Testis (tissue), 3 donors: ENCODE data around the gene EDC4. TPM values are rescaled to one million over a fixed set of nuclear protein-coding genes. Genes with fewer than 3 reads are reported as not detected.

Source experiments
- DNase-seq: peaks from one replicate; pipeline ENCODE4 v3.0.0-alpha.2; 2019
- H3K27ac ChIP-seq, 2 donors: fragments of 200-600 bp; sonication (generic); one replicate each; pipeline ENCODE4 v1.5.1; 2019
- H3K27me3 ChIP-seq: fragments of 200-600 bp; sonication (generic); one replicate; pipeline ENCODE4 v1.5.1; 2019
- H3K36me3 ChIP-seq: fragments of 200-600 bp; sonication (generic); one replicate; pipeline ENCODE4 v1.5.1; 2017; ENCODE audit warnings: low read depth; ENCODE audit errors: missing control alignments
- H3K4me1 ChIP-seq: fragments of 200-600 bp; sonication (generic); one replicate; pipeline ENCODE4 v1.5.1; 2019
- H3K4me3 ChIP-seq, 2 donors: fragments of 200-600 bp; sonication (generic); one replicate each; pipeline ENCODE4 v1.5.1; 2017 to 2019
- H3K9me3 ChIP-seq: fragments of 200-600 bp; sonication (generic); one replicate; pipeline ENCODE4 v1.5.1; 2017
- POLR2A ChIP-seq: fragments of 450-650 bp; IDR thresholded peaks from one replicate; pipeline ENCODE4 v1.6.1; 2017; ENCODE audit warnings: antibody characterized with exemption, mild to moderate bottlenecking, moderate library complexity
- WGBS, 2 donors: methylation state at CpG; one replicate each; pipeline ENCODE4 v1.1.5; 2018; 5-methylcytosine and 5-hydroxymethylcytosine counted together
- intact Hi-C: fragments of 100-400 bp; cut with DNase I; formaldehyde crosslinking; loops from one replicate; pipeline ENCODE4 v1.15.1; 2023; ENCODE audit warnings: low total_unique reads
- polyA plus RNA-seq: library from polyadenylated mRNA; stranded (reverse); fragments of 350-450 nt; fragmentation: Illumina TruSeq; extraction: RNeasy Lipid Tissue Mini Kit (QIAGEN cat#74804); gene quantifications from one replicate; pipeline ENCODE4 v1.2.3, GENCODE V29; 2014; ENCODE audit warnings: low read depth, low replicate concordance; ENCODE audit not compliant: insufficient read depth
- total RNA-seq, 2 donors: library from RNA; depleted of rRNA; stranded (reverse); fragments of >200 nt; gene quantifications; one replicate each; pipeline ENCODE4 v1.2.3, GENCODE V29; 2016
- TF ChIP-seq, protein P1 (sequence below), 3 experiments: fragments of 450-650 bp in 2 of 3; fragments of 200-600 bp in 1 of 3; sonication (generic) in 1 of 3; IDR thresholded peaks; one replicate each; pipeline ENCODE4 v1.5.1; 2016 to 2019; ENCODE audit warnings: antibody characterized with exemption in 3 of 3, mild to moderate bottlenecking in 2 of 3, moderate library complexity in 1 of 3

EDC4 gene
- total and polyA plus RNA-seq, 3 donors from 2014 or later: 96.7 to 107 (median 106) TPM

DNA sequence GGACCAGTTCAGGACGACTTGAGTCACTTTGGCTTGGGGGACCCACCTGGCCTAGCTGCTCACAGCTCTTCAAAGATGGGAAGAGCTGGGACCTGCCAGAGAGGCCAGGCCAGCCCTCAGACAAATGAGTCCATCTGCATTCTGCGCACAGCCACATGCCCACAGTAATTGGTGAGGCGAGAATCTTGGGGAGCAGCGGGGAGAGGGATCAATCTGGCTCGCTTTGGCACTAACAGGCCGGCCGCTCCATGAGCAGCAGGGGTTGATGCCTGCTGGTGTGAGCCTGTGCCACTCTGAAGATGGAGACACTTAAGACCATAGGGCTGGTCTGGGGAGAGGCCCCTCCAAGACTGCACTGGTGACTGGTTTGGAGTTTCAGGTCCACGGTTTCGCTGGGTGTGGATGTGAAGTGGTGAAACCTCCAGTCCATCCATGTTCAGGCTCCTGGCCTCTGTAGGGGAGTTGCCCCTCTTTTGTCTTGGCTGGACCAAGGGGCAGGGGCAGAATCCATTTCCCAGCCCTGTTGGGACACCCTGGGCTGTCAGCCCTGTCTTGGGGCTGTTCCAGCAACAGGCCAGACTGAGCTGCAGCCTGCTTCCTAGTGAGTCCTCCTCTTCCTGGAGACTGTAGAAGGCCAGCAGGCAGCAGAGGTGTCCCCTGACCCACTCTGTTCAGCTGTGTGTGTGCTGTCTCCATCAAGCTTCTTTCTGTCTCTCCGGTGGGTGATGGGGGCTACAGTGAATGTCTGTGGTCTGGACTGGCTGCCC, 51.5 kb downstream of the EDC4 start:
- no peaks in the 10 kb centered on the region for H3K9me3 ChIP-seq

DNA sequence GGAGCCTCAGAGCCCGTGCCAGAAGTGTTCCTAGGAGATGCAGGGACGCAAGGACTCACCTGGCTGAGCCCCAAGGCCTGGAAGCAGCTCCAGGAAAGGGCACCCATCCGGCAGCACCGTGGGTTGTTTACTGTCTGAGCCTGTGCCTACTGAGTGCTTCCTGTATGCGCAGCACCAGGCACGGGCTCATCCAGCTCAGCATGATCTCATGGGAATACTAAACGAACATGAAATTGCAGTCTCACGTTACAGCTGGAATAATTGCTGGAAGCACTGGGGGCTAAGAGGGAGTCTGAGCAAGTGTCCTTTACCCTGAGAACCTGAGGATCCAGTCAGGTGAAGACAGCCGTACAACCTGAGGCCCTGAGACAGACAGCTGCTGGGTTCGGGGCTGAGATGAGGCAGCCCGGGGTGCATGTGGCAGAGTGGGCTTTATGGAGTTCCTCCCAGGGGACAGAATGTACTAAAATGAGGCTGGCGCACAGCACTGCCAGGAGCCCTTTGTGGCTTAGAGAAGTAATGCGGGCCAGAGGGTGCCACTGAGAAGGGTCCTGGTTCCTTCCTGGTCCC, 53.4 kb downstream of the EDC4 start:
- Histone ChIP-seq H3K4me1 (peaks cover 12% of the 10 kb centered on the region), H3K27me3 (no peaks in the 10 kb centered on the region), H3K4me3 (no peak overlapping the region), H3K9me3 (no peaks in the 10 kb centered on the region), H3K27ac (peak overlapping the region; percentile 37 to 68), H3K36me3 (no peaks in the 10 kb centered on the region)
- intact Hi-C loops: no loop called here
- TF ChIP-seq POLR2A: no peak
- TF ChIP-seq, protein P1, sequence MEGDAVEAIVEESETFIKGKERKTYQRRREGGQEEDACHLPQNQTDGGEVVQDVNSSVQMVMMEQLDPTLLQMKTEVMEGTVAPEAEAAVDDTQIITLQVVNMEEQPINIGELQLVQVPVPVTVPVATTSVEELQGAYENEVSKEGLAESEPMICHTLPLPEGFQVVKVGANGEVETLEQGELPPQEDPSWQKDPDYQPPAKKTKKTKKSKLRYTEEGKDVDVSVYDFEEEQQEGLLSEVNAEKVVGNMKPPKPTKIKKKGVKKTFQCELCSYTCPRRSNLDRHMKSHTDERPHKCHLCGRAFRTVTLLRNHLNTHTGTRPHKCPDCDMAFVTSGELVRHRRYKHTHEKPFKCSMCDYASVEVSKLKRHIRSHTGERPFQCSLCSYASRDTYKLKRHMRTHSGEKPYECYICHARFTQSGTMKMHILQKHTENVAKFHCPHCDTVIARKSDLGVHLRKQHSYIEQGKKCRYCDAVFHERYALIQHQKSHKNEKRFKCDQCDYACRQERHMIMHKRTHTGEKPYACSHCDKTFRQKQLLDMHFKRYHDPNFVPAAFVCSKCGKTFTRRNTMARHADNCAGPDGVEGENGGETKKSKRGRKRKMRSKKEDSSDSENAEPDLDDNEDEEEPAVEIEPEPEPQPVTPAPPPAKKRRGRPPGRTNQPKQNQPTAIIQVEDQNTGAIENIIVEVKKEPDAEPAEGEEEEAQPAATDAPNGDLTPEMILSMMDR (IDR thresholded peaks at IDR 0.05): no peak
- DNase-seq: no peak
- 39 to 40% methylated on average over 12 to 13 of the region's 13 CpGs for WGBS, 2 donors

More for the DNA sequence above, 51.5 kb downstream of the EDC4 start:
- TF ChIP-seq, protein P1 (IDR thresholded peaks at IDR 0.05): no peak
- no peak for TF ChIP-seq POLR2A
- no peaks in the 10 kb centered on the region for H3K36me3 ChIP-seq
- no peaks in the 10 kb centered on the region for H3K27me3 ChIP-seq
- H3K4me3 ChIP-seq: no peak overlapping the region
- H3K4me1 ChIP-seq: peaks cover 11% of the 10 kb centered on the region
- intact Hi-C loops: no loop called here
- no peak overlapping the region for H3K27ac ChIP-seq
- WGBS, 2 donors: 64 to 86% methylated on average over 6 to 10 of the region's 10 CpGs
- no peak for DNase-seq

- DNase-seq: no peak
- H3K9me3 ChIP-seq: no peaks in the 10 kb centered on the region
- no peak overlapping the region for H3K4me3 ChIP-seq
- intact Hi-C loops: no loop called here
- H3K27me3 ChIP-seq: no peaks in the 10 kb centered on the region
- TF ChIP-seq POLR2A: no peak
- TF ChIP-seq, protein P1 (IDR thresholded peaks at IDR 0.05): no peak
- H3K36me3 ChIP-seq: no peaks in the 10 kb centered on the region
- WGBS, 2 donors: 91 to 97% methylated on average over 7 to 22 of the region's 22 CpGs
- H3K4me1 ChIP-seq: peaks cover 18% of the 10 kb centered on the region
- H3K27ac ChIP-seq: no peak overlapping the region
Observed at GRCh38 chr16:67927131-67927941, 54.5 kb downstream of the EDC4 start.

- intact Hi-C loops: no loop called here
- TF ChIP-seq, protein P1 (IDR thresholded peaks at IDR 0.05): no peak
- no peak for TF ChIP-seq POLR2A
- peaks cover 18% of the 10 kb centered on the region for H3K4me1 ChIP-seq
- 84 to 94% methylated on average over 3 to 7 of the region's 7 CpGs for WGBS, 2 donors
- no peaks in the 10 kb centered on the region for H3K36me3 ChIP-seq
- no peak overlapping the region for H3K4me3 ChIP-seq
- H3K27ac ChIP-seq: no peak overlapping the region
- H3K27me3 ChIP-seq: no peaks in the 10 kb centered on the region
- no peak for DNase-seq
- H3K9me3 ChIP-seq: no peaks in the 10 kb centered on the region
Observed at GRCh38 chr16:67928147-67928546, 55.3 kb downstream of the EDC4 start.
